HL-60 (cell line): Measurements from ENCODE around the gene ZNF534.

ENCODE experiments used
- DNase-seq, 2 experiments: peaks; one replicate each; pipeline ENCODE4 v3.0.0-alpha.2; 2010 to 2020; ENCODE audit warnings: low read depth in 1 of 2, low spot score in 1 of 2
- H3K27ac ChIP-seq: fragments of 250-450 bp; sonication (Bioruptor Pico); replicated peaks from 2 replicates; pipeline ENCODE4 v1.5.1; 2020; ENCODE audit warnings: mild to moderate bottlenecking, moderate library complexity
- H3K27me3 ChIP-seq: fragments of 250-450 bp; sonication (Bioruptor Pico); 2 replicates; pipeline ENCODE4 v1.5.1; 2021; ENCODE audit warnings: mild to moderate bottlenecking, moderate library complexity; ENCODE audit not compliant: insufficient read depth, poor library complexity, severe bottlenecking
- H3K4me3 ChIP-seq: replicated peaks from 2 replicates; pipeline ENCODE4 v1.5.1; 2011; ENCODE audit warnings: mild to moderate bottlenecking, control low read depth, low read length; ENCODE audit not compliant: insufficient read depth
- GABPA ChIP-seq: IDR thresholded peaks from 2 replicates; pipeline ENCODE4 v1.6.1; 2012; ENCODE audit warnings: low read depth
- POLR2AphosphoS5 ChIP-seq: IDR thresholded peaks from 2 replicates; pipeline ENCODE4 v1.6.1; 2012; ENCODE audit warnings: low read depth
- SPI1 ChIP-seq: IDR thresholded peaks from 2 replicates; pipeline ENCODE4 v1.6.1; 2012; ENCODE audit warnings: low read depth, mild to moderate bottlenecking, borderline replicate concordance
- TF ChIP-seq, protein P1 (sequence below): IDR thresholded peaks from 2 replicates; pipeline ENCODE4 v1.6.1; 2012; ENCODE audit warnings: low read depth; ENCODE audit not compliant: insufficient replicate concordance
- TF ChIP-seq, protein P2 (sequence below): IDR thresholded peaks from one replicate; pipeline ENCODE4 v1.5.1; 2011; ENCODE audit warnings: low read length, control low read depth, inconsistent platforms; ENCODE audit not compliant: insufficient read depth

Gene ZNF534

DNA sequence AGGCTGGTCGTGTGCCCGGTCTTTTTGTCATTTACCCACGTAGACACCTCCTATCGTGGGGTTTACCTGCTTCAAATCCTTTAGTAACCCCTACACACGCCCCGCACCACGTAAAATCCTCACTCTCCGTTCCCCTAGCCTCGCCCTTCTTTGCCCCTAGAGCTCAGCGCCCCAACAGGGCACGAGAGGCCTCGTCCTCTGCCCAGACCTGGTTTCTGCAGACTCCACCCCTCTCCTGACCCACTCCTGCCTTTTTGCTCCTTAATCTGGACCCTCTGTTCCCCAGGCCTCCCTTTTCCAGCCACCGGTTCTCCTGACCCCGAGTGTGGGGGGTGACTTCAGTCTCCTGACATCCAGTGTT is 30.9 kb upstream of the ZNF534 start:
- no peaks in the 10 kb centered on the region for H3K27me3 ChIP-seq
- peak overlapping the region; percentile 57 for H3K4me3 ChIP-seq
- TF ChIP-seq GABPA, result no peak
- peak; percentile 25 to 33 for DNase-seq
- peak overlapping the region; percentile 83 for H3K27ac ChIP-seq

DNA sequence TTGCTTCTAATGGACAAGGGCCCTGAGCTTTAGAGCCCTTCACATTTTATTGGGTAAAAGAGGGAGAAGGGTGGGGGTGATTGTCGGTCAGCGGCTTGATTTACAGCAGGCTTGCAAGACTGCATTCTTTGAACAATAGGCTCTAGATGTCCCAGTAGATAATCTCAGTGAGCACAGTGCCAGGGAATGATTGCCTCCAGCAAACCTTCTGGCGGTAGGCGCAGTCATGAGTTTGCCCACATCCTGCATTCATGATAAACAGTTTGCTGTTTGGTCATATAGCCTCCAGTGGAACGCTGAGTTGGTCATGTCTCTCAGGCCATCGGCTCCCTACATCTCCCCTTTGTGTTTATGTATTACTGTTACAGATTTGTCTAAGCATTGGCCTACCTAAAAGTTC is 18.7 kb upstream of the ZNF534 start:
- DNase-seq, result no peak
- no peak overlapping the region for H3K27ac ChIP-seq
- no peaks in the 10 kb centered on the region for H3K27me3 ChIP-seq
- TF ChIP-seq GABPA (no peak), SPI1 (no peak), POLR2AphosphoS5 (no peak)
- TF ChIP-seq, protein P1, sequence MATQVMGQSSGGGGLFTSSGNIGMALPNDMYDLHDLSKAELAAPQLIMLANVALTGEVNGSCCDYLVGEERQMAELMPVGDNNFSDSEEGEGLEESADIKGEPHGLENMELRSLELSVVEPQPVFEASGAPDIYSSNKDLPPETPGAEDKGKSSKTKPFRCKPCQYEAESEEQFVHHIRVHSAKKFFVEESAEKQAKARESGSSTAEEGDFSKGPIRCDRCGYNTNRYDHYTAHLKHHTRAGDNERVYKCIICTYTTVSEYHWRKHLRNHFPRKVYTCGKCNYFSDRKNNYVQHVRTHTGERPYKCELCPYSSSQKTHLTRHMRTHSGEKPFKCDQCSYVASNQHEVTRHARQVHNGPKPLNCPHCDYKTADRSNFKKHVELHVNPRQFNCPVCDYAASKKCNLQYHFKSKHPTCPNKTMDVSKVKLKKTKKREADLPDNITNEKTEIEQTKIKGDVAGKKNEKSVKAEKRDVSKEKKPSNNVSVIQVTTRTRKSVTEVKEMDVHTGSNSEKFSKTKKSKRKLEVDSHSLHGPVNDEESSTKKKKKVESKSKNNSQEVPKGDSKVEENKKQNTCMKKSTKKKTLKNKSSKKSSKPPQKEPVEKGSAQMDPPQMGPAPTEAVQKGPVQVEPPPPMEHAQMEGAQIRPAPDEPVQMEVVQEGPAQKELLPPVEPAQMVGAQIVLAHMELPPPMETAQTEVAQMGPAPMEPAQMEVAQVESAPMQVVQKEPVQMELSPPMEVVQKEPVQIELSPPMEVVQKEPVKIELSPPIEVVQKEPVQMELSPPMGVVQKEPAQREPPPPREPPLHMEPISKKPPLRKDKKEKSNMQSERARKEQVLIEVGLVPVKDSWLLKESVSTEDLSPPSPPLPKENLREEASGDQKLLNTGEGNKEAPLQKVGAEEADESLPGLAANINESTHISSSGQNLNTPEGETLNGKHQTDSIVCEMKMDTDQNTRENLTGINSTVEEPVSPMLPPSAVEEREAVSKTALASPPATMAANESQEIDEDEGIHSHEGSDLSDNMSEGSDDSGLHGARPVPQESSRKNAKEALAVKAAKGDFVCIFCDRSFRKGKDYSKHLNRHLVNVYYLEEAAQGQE, result no peak
- TF ChIP-seq, protein P2, sequence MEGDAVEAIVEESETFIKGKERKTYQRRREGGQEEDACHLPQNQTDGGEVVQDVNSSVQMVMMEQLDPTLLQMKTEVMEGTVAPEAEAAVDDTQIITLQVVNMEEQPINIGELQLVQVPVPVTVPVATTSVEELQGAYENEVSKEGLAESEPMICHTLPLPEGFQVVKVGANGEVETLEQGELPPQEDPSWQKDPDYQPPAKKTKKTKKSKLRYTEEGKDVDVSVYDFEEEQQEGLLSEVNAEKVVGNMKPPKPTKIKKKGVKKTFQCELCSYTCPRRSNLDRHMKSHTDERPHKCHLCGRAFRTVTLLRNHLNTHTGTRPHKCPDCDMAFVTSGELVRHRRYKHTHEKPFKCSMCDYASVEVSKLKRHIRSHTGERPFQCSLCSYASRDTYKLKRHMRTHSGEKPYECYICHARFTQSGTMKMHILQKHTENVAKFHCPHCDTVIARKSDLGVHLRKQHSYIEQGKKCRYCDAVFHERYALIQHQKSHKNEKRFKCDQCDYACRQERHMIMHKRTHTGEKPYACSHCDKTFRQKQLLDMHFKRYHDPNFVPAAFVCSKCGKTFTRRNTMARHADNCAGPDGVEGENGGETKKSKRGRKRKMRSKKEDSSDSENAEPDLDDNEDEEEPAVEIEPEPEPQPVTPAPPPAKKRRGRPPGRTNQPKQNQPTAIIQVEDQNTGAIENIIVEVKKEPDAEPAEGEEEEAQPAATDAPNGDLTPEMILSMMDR, result no peak
- no peak overlapping the region for H3K4me3 ChIP-seq

DNA sequence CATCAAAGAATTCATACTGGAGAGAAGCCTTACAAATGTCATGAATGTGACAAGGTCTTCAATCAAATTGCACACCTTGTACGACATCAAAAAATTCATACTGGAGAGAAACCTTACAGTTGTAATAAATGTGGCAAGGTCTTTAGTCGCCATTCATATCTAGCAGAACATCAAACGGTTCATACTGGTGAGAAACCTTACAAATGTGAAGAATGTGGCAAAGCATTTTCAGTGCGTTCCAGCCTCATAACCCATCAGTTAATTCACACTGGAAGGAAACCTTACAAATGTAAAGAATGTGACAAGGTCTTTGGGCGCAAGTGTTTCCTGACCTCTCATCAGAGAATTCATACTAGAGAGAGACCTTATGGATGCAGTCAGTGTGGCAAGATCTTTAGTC is 13.2 kb upstream of the ZNF534 start:
- Histone ChIP-seq H3K4me3 (no peak overlapping the region), H3K27ac (no peak overlapping the region), H3K27me3 (no peaks in the 10 kb centered on the region)
- no peak for DNase-seq
- TF ChIP-seq, protein P2, result no peak

DNA sequence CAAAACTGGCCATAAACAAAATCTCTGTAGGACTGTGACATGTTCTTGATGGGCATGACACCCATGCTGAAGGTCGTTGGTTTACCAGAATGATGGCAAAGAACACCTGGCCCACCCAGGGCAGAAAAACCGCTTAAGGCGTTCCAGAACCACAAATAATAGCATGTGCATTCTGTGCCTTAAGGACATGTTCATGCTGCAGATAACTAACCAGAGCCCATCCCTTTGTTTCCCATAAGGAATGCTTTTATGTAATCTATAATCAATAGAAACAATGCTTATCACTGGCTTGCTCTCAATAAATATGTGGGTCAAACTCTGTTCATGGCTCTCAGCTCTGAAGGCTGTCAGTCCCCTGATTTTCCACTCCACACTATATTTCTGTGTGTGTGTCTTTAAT is 13.2 kb downstream of the ZNF534 start:
- TF ChIP-seq SPI1 (no peak), GABPA (no peak), POLR2AphosphoS5 (no peak)
- TF ChIP-seq, protein P2, result no peak
- TF ChIP-seq, protein P1, result no peak
- Histone ChIP-seq H3K27me3 (no peaks in the 10 kb centered on the region), H3K4me3 (no peak overlapping the region), H3K27ac (no peak overlapping the region)
- DNase-seq, result no peak
